ENCODE measurements around the gene CDRT4. TPM values are rescaled to one million over a fixed set of nuclear protein-coding genes. Genes with fewer than 3 reads are reported as not detected.

The CDRT4 gene
- polyA plus RNA-seq, 5 donors, result 14.4 to 28.2 (median 17.2) TPM

- no peak for DNase-seq
Measured at GRCh38 chr17:15434956-15435355, 32.5 kb downstream of the CDRT4 start.

- DNase-seq, result peak; percentile 85 to 86
Measured at GRCh38 chr17:15432807-15433611, 34.4 kb downstream of the CDRT4 start.

GRCh38 chr17:15431766-15432165 is 35.7 kb downstream of the CDRT4 start:
- DNase-seq, result no peak

- no peak for DNase-seq
Measured at GRCh38 chr17:15431196-15431595, 36.2 kb downstream of the CDRT4 start.

DNA sequence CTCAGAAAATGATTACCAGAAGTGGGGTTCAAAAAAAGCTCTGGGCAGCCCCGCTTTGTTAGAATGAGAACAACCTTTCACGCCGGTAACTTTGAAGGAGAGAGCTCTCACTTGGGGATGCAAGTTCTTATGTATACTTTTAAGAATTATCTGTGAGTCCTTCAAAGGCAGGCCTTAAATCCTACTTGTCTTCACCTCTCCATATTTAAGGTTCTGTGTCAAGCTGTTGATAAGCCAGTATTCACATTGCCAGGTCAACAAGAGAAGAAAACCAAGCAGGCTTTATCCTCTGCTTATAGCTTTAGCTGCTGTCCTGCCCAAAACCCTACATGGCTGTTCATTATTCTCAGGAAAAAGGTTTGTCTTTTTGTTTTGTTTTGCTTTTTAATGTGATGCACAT is 42.9 kb downstream of the CDRT4 start:
- DNase-seq, result no peak

DNA sequence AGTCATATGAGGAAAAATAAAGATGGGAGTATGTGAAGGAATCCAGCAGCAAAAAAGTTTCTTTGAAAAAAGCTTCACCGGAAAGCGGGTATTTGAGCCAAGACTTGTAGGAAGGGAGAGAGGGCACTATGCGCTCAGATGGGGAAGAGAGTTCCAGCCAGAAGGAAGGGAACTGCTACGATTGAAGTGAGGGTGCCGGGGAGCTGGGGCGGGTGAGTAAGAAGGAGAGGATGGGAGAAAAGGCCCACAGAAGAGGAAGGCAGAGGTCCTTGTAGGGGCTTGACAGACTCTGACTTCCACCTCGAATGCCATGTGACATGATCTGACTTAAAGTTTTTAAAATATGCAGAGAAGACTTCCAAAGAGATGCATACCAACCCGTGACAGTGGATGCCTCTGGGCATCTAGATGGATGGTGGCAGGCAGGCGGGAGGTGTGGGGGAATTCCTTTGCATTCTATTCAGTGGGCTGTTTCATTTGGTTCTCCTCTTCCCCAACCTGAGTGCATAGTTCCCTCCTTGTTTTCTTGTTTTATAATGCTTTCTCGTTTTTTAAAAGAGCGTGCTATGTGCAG is 44.9 kb downstream of the CDRT4 start:
- no peak for DNase-seq

DNA sequence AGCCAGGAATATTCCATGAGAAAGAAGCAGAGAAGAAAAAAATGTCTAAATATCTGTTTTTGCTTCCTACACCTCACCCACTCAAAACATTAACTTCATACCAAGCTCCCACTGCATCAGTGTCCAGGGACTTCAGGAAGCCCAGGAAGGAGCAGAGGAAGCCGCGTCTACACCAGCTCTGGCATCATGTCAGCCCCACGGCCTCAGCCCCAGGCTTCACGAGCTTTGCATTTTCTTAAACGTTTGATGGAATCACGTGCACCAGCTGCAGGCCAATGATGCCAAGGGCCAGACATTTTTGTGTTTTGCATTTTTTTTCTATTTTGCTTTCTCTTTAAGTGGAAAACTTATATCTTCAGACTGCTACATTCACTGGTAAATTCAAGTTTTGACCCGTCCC is 48.6 kb downstream of the CDRT4 start:
- DNase-seq, result no peak

DNA sequence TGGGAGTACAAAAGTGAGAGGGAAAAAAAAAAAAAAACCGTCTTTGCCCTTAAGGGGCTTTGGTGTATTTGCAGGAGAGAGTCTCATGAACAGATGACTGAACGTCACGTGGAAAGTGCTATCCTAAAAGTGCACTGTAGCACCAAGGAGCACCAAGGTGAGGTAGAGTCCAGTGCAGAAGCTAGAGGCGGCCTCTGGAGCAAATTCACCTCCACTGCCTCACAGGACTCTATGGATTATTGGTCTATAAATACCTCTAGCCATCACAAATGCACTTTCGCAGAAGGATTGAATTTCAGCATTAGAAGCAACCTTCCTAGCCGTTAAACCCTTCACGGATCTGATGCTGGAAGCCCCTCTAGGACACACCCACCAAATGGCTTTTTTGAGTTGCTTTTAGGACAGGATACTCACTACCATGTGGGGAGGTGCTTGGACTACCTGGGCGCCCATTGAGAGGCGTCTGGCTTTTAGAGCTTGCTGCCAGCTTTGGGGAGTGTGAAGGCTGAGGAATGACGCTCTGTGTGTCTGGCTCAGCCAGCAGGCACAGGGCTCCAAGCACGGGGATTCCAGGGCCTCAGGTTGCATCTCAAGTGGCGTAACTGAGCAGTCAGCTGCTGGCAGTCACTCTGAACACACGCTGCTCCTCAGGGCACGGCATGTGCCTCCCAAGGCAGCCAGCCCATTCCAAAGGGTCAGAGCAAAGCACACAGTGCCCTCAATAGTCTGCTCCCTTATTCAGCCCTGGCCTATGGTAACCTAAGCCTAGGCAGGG is 52.7 kb downstream of the CDRT4 start:
- DNase-seq, result peak in 1 of 2 donors; percentile 45

DNA sequence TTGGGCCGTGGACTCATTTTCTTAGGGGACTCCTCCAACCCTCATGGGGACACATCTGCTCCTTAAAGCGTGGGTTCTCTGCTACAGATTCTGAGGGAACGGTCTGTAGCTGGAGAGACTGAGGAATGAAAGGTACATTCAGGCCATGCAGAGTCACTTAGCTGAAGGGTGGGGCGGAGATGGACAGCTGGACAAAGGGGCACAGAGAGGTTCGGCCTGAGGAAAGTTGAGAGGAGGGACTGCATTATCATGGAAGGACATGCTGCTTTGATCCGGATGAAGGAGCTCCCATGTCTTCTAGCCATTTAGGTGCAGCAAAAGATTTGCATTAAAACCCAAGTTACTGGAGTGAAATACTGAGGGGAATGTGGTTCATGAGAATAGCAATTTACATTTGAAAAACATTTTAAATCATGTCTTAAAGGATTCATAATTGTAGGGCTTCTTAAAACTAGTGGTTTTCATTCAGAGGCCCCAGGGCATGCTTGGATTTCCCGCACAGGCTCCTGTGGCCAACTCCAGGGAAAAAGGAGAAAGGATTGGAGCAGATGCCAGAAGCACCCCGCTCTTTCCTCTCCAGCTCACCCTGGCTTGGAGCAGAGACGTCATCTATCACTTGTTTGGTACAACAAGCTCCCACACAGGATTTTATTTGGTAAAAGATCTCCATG is 54.2 kb downstream of the CDRT4 start:
- no peak for DNase-seq

DNA sequence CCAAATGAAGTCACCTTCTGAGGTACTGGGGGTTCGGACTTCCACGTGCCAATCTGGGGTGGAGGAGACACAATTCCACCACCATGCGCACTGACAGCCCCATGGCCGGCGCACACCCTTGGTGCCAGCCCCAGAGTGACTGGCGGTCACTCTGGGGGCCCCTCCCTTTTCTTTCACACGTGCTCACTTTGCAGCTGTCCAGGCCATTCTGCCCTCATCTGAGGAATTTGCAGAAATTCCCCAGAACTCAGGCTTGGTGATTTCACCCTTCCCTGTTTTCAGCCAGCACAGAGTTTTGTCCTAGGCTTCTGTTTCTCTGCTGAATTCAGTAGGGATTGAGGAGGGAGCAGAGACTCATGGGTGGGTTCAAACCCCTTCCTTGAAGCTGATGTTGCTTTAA is 54.8 kb downstream of the CDRT4 start:
- no peak for DNase-seq

- no peak for DNase-seq
Measured at GRCh38 chr17:15411384-15412198, 55.8 kb downstream of the CDRT4 start.

GRCh38 chr17:15409721-15410250 is 57.6 kb downstream of the CDRT4 start:
- peak; percentile 49 to 58 for DNase-seq

DNA sequence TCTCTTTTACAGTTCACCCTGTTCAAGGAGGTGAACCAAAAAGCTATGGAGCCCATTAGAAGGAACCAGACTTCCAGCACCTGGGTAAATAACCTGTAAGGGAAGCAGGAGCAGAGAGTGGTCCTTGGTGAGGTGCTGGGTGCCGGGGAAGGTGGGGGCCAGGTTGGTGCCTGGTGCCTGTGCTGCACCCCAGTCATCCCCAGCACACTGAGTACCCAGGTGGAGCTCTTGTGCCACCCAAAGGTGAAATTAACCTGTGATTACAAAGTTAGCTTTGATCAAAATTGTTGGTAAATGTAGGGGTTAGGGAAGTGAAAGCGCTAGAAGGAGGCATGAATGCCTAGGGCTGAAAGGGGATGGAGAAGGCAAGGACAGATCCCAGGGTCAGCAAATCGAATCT is 58.6 kb downstream of the CDRT4 start:
- DNase-seq, result no peak

- no peak for DNase-seq
Measured at GRCh38 chr17:15406081-15406480, 61.3 kb downstream of the CDRT4 start.

GRCh38 chr17:15405058-15405415 is 62.4 kb downstream of the CDRT4 start:
- DNase-seq, result no peak

GRCh38 chr17:15404106-15405057 is 63.0 kb downstream of the CDRT4 start:
- DNase-seq, result no peak

DNA sequence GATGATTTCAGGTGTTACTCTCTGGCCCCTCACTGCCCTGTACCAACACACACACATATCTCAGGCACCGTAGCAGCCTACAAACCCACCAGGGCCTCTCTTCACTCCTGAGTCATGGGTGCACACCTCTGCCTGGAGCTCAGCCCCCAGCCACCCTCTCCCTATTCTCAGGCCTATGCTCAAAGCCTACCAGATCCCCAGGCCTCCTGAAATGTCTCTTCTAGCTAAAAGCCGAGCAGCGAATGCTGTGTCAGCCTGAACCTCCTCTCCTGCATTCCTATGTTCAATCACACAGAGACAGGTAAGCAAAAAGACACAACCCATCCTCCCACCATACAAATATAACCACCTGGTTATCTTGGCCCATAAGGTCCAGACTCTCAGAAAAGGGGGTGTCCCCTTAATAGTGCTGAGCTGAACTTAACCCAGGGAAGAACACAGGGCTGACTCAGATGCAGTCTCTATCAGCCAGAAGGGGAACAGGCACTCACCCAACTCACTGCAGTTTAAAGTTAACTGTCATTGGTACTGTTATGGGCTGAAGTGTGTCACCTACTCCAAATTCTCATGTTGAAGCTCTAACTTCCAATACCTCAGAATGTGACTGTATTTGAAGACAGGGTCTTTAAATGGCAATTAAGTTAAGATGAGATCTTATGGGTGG is 64.0 kb downstream of the CDRT4 start:
- no peak for DNase-seq

DNA sequence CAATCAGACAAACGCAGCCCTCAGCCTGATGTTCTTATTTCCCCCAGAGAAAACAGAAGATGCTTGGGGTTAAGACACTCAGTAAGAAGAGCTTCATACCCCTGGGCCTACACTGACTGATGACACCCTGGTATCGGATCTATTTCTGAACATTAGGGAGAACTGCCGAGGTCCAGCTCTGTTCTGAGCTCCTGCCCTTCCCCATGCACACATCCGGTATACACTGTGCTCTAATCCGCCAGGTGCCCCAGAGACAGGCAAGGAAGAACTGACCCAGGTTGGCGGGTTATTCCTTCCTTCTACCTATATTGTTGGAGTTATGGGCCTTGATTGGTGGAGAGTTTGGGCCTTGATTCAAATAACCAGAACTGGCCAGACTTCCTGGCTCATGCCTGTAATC is 68.0 kb downstream of the CDRT4 start:
- DNase-seq, result no peak

GRCh38 chr17:15398736-15399331 is 68.6 kb downstream of the CDRT4 start:
- no peak for DNase-seq
